ENCODE measurements around the gene PARVB. TPM values are rescaled to one million over a fixed set of nuclear protein-coding genes. Genes with fewer than 3 reads are reported as not detected.

PARVB gene
- total and polyA plus RNA-seq, 2 experiments from 2014 or later = 10.2 to 11.2 TPM

DNA sequence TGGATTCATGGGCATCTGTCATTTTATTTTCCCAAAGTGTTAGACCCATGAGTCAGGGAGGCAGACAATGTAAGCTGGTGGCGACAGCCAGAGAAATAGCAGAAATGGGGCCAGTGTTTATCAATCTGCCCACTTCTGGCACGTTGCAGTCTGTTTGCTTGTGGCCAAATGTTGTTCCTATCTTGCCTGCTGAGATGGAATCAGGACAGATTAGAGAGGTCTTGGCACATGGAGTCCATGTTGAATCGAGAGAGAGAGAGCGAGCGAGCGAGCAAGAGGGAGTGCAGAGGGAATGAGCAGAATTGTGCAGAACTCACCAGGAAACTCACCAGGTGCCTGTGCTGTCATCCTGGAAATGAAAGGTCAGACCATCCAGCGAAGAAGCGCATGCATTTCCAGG is 134.7 kb downstream of the PARVB start:
- no peaks in the 10 kb centered on the region for H3K36me3 ChIP-seq (replicated peaks; ENCODE audit: insufficient read depth, low read depth)
- H3K4me3 ChIP-seq = no peak overlapping the region
- no peak overlapping the region for H2AFZ ChIP-seq
- no peak for DNase-seq (ENCODE audit: low spot score)
- no peaks in the 10 kb centered on the region for H4K20me1 ChIP-seq (ENCODE audit: insufficient read depth, poor library complexity, severe bottlenecking)
- TF ChIP-seq EZH2 (IDR thresholded peaks at IDR 0.05; ENCODE audit: borderline replicate concordance) = no peak
- TF ChIP-seq EZH2phosphoT487 (IDR thresholded peaks at IDR 0.05; ENCODE audit: low read depth, severe bottlenecking, unreplicated experiment) = no peak
- TF ChIP-seq, protein P1, sequence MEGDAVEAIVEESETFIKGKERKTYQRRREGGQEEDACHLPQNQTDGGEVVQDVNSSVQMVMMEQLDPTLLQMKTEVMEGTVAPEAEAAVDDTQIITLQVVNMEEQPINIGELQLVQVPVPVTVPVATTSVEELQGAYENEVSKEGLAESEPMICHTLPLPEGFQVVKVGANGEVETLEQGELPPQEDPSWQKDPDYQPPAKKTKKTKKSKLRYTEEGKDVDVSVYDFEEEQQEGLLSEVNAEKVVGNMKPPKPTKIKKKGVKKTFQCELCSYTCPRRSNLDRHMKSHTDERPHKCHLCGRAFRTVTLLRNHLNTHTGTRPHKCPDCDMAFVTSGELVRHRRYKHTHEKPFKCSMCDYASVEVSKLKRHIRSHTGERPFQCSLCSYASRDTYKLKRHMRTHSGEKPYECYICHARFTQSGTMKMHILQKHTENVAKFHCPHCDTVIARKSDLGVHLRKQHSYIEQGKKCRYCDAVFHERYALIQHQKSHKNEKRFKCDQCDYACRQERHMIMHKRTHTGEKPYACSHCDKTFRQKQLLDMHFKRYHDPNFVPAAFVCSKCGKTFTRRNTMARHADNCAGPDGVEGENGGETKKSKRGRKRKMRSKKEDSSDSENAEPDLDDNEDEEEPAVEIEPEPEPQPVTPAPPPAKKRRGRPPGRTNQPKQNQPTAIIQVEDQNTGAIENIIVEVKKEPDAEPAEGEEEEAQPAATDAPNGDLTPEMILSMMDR (IDR thresholded peaks at IDR 0.05; ENCODE audit: poor library complexity) = no peak
- H3K4me1 ChIP-seq (ENCODE audit: insufficient read depth) = no peaks in the 10 kb centered on the region
- no peaks in the 10 kb centered on the region for H3K9me2 ChIP-seq (replicated peaks; ENCODE audit: insufficient read depth)
- H3K9me3 ChIP-seq (ENCODE audit: low read depth) = no peaks in the 10 kb centered on the region
- H3K79me2 ChIP-seq = no peaks in the 10 kb centered on the region
- no peak overlapping the region for H3K4me2 ChIP-seq
- no peak overlapping the region for H3K27ac ChIP-seq
- WGBS (ENCODE audit: low lambda C conversion rate, missing lambda C conversion rate) = 77% methylated on average over 8 of the region's 8 CpGs
- H3K27me3 ChIP-seq = no peaks in the 10 kb centered on the region

- H3K4me3 ChIP-seq = no peak overlapping the region
- H3K27me3 ChIP-seq = no peaks in the 10 kb centered on the region
- H3K4me1 ChIP-seq (ENCODE audit: insufficient read depth) = no peaks in the 10 kb centered on the region
- no peak for DNase-seq (ENCODE audit: low spot score)
- no peak overlapping the region for H3K27ac ChIP-seq
- H2AFZ ChIP-seq = no peak overlapping the region
- no peaks in the 10 kb centered on the region for H3K9me2 ChIP-seq (replicated peaks; ENCODE audit: insufficient read depth)
- H3K4me2 ChIP-seq = no peak overlapping the region
- no peaks in the 10 kb centered on the region for H4K20me1 ChIP-seq (ENCODE audit: insufficient read depth, poor library complexity, severe bottlenecking)
- H3K9me3 ChIP-seq (ENCODE audit: low read depth) = no peaks in the 10 kb centered on the region
- WGBS (ENCODE audit: low lambda C conversion rate, missing lambda C conversion rate) = 70% methylated on average over 7 of the region's 7 CpGs
- no peak for TF ChIP-seq EZH2phosphoT487 (IDR thresholded peaks at IDR 0.05; ENCODE audit: low read depth, severe bottlenecking, unreplicated experiment)
- TF ChIP-seq, protein P1 (IDR thresholded peaks at IDR 0.05; ENCODE audit: poor library complexity) = no peak
- no peak for TF ChIP-seq EZH2 (IDR thresholded peaks at IDR 0.05; ENCODE audit: borderline replicate concordance)
- no peaks in the 10 kb centered on the region for H3K79me2 ChIP-seq
- no peaks in the 10 kb centered on the region for H3K36me3 ChIP-seq (replicated peaks; ENCODE audit: insufficient read depth, low read depth)
Measured at GRCh38 chr22:44159221-44159620, 135.1 kb downstream of the PARVB start.

DNA sequence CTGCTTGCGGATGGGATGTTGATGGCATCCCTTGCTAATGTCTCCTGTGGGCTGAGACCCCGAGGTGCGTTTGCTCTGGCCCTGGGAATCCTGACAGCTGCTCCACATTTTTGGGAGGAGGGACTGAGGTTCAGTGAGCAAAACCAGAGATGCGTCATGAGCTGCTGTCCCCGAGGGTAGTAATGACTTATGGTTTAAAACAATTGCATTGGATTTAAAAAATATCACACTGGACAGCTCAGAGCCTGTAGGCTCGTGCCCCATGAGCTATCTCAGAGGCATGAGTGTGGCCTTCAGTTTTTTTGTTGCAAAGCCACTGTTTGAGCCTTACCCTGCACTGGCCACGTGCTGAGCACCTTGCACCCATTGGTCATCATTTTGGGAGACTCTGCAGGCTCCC is 135.7 kb downstream of the PARVB start:
- no peaks in the 10 kb centered on the region for H3K4me1 ChIP-seq (ENCODE audit: insufficient read depth)
- H3K4me2 ChIP-seq = no peak overlapping the region
- no peaks in the 10 kb centered on the region for H3K36me3 ChIP-seq (replicated peaks; ENCODE audit: insufficient read depth, low read depth)
- H3K9me3 ChIP-seq (ENCODE audit: low read depth) = no peaks in the 10 kb centered on the region
- no peaks in the 10 kb centered on the region for H3K79me2 ChIP-seq
- DNase-seq (ENCODE audit: low spot score) = no peak
- no peaks in the 10 kb centered on the region for H3K9me2 ChIP-seq (replicated peaks; ENCODE audit: insufficient read depth)
- H3K27me3 ChIP-seq = no peaks in the 10 kb centered on the region
- no peak overlapping the region for H3K4me3 ChIP-seq
- TF ChIP-seq EZH2 (IDR thresholded peaks at IDR 0.05; ENCODE audit: borderline replicate concordance) (no peak), EZH2phosphoT487 (IDR thresholded peaks at IDR 0.05; ENCODE audit: low read depth, severe bottlenecking, unreplicated experiment) (no peak)
- TF ChIP-seq, protein P1 (IDR thresholded peaks at IDR 0.05; ENCODE audit: poor library complexity) = no peak
- 77% methylated on average over 7 of the region's 7 CpGs for WGBS (ENCODE audit: low lambda C conversion rate, missing lambda C conversion rate)
- no peak overlapping the region for H3K27ac ChIP-seq
- no peaks in the 10 kb centered on the region for H4K20me1 ChIP-seq (ENCODE audit: insufficient read depth, poor library complexity, severe bottlenecking)
- H2AFZ ChIP-seq = no peak overlapping the region

DNA sequence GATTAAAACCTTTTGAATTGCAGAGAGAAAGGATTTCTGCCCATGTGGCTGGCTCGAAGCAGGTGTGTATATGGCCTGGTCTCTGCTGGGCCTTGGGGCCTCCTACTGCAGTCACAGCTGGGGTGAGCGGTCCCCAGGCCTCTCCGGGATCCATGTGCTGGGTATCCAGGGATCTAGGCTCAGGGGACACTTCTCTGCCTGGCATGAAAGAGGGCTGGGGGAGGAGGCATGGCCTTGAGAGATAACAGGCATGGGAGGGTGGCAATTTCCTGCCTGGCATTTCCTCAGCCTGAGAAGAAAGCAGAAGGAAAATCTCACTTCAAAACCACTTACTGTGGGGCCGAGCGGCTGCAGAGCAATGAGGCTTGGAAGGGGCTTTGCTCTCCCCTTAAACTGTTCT is 136.3 kb downstream of the PARVB start:
- Histone ChIP-seq H3K9me3 (ENCODE audit: low read depth) (no peaks in the 10 kb centered on the region), H2AFZ (no peak overlapping the region), H3K4me1 (ENCODE audit: insufficient read depth) (no peaks in the 10 kb centered on the region), H3K4me2 (no peak overlapping the region), H3K27me3 (no peaks in the 10 kb centered on the region), H3K27ac (no peak overlapping the region), H3K9me2 (replicated peaks; ENCODE audit: insufficient read depth) (no peaks in the 10 kb centered on the region), H3K79me2 (no peaks in the 10 kb centered on the region), H3K4me3 (no peak overlapping the region), H3K36me3 (replicated peaks; ENCODE audit: insufficient read depth, low read depth) (no peaks in the 10 kb centered on the region), H4K20me1 (ENCODE audit: insufficient read depth, poor library complexity, severe bottlenecking) (no peaks in the 10 kb centered on the region)
- DNase-seq (ENCODE audit: low spot score) = no peak
- no peak for TF ChIP-seq EZH2 (IDR thresholded peaks at IDR 0.05; ENCODE audit: borderline replicate concordance)
- TF ChIP-seq, protein P1 (IDR thresholded peaks at IDR 0.05; ENCODE audit: poor library complexity) = no peak
- no peak for TF ChIP-seq EZH2phosphoT487 (IDR thresholded peaks at IDR 0.05; ENCODE audit: low read depth, severe bottlenecking, unreplicated experiment)
- WGBS (ENCODE audit: low lambda C conversion rate, missing lambda C conversion rate) = 91% methylated on average over 5 of the region's 5 CpGs
